SK-N-SH (cell line): Measurements from ENCODE around the gene GPD1L. TPM values are rescaled to one million over a fixed set of nuclear protein-coding genes. Genes with fewer than 3 reads are reported as not detected.

Source experiments
- CTCF ChIA-PET: fragments of 300-600, 350-600 bp; formaldehyde crosslinking; extraction: SDS; loops from one replicate; lab custom pipeline; 2021; lab: Yijun Ruan, JAX
- POLR2A ChIA-PET: fragments of 350-600 bp; sonication (Branson Sonifier 250); formaldehyde crosslinking; extraction: SDS; loops from one replicate; lab custom pipeline; 2020; ENCODE audit warnings: antibody characterized with exemption, inconsistent platforms; lab: Yijun Ruan, JAX
- DNase-seq: peaks from one replicate; pipeline ENCODE4 v3.0.0; 2012
- H2AFZ ChIP-seq: fragments of 200-600 bp; sonication (generic); 2 replicates; pipeline ENCODE4 v1.8.1; 2016; ENCODE audit warnings: antibody characterized with exemption, mild to moderate bottlenecking, low read depth
- H3F3A ChIP-seq: fragments of 200-600 bp; sonication (generic); replicated peaks from 2 replicates; pipeline ENCODE3; 2016; ENCODE audit warnings: antibody characterized with exemption, mild to moderate bottlenecking; ENCODE audit not compliant: insufficient read depth
- H3K27ac ChIP-seq, 2 experiments: fragments of 200-500 bp in 1 of 2; fragments of 200-600 bp in 1 of 2; sonication (Bioruptor generic) in 1 of 2; sonication (generic), shearing (Covaris generic) in 1 of 2; 2 replicates each; pipeline versions ENCODE4 v1.5.1 to v1.6.1; 2014 to 2016; ENCODE audit warnings: low read depth in 2 of 2, inconsistent platforms in 1 of 2, low read length in 1 of 2, mild to moderate bottlenecking in 1 of 2, mixed read lengths in 1 of 2
- H3K27me3 ChIP-seq: fragments of 200-600 bp; sonication (generic), shearing (Covaris generic); 2 replicates; pipeline ENCODE4 v1.6.1; 2016; ENCODE audit warnings: mixed run types; ENCODE audit not compliant: insufficient read depth
- H3K36me3 ChIP-seq, 2 experiments: fragments of 200-500 bp in 1 of 2; fragments of 200-600 bp in 1 of 2; sonication (Bioruptor generic) in 1 of 2; sonication (generic) in 1 of 2; replicated peaks in 1 of 2; 2 replicates each; pipeline versions ENCODE3 to v1.5.1; 2014 to 2016; ENCODE audit warnings: low read length in 1 of 2, mild to moderate bottlenecking in 1 of 2; ENCODE audit not compliant: insufficient read depth in 2 of 2, control insufficient read depth in 1 of 2
- H3K4me1 ChIP-seq, 2 experiments: fragments of 200-500 bp in 1 of 2; fragments of 200-600 bp in 1 of 2; sonication (Bioruptor generic) in 1 of 2; sonication (generic), shearing (Covaris generic) in 1 of 2; 2 replicates each; pipeline versions ENCODE4 v1.5.1 to v1.6.1; 2014 to 2016; ENCODE audit warnings: low read depth in 1 of 2, low read length in 1 of 2, mixed run types in 1 of 2; ENCODE audit not compliant: insufficient read depth in 2 of 2, control insufficient read depth in 1 of 2
- H3K4me2 ChIP-seq: fragments of 200-600 bp; sonication (generic), shearing (Covaris generic); 2 replicates; pipeline ENCODE4 v1.6.1; 2017; ENCODE audit warnings: mixed run types
- H3K4me3 ChIP-seq, 2 experiments: fragments of 200-500 bp in 1 of 2; fragments of 200-600 bp in 1 of 2; sonication (Bioruptor generic) in 1 of 2; sonication (generic), shearing (Covaris generic) in 1 of 2; 2 replicates each; pipeline versions ENCODE4 v1.5.1 to v1.8.1; 2014 to 2016; ENCODE audit warnings: low read depth in 2 of 2, inconsistent platforms in 1 of 2, low read length in 1 of 2, mild to moderate bottlenecking in 1 of 2, mixed read lengths in 1 of 2, moderate library complexity in 1 of 2
- H3K79me2 ChIP-seq: fragments of 200-600 bp; sonication (generic); 2 replicates; pipeline ENCODE4 v1.8.1; 2017; ENCODE audit warnings: mild to moderate bottlenecking; ENCODE audit not compliant: insufficient read depth
- H3K9ac ChIP-seq: fragments of 200-600 bp; sonication (generic); 2 replicates; pipeline ENCODE4 v1.6.1; 2017; ENCODE audit warnings: mixed run types
- H3K9me2 ChIP-seq: fragments of 200-600 bp; sonication (generic); 2 replicates; pipeline ENCODE4 v1.6.1; 2017; ENCODE audit warnings: mixed run types
- H3K9me3 ChIP-seq: fragments of 200-600 bp; sonication (generic); 2 replicates; pipeline ENCODE4 v1.6.1; 2017; ENCODE audit warnings: mixed run types, mild to moderate bottlenecking, moderate library complexity
- H4K20me1 ChIP-seq: fragments of 200-600 bp; sonication (generic); 2 replicates; pipeline ENCODE4 v1.6.1; 2017; ENCODE audit warnings: mild to moderate bottlenecking, mixed run types; ENCODE audit not compliant: insufficient read depth
- ELF1 ChIP-seq: IDR thresholded peaks from 2 replicates; pipeline ENCODE4 v1.4.0; 2012
- EP300 ChIP-seq, 2 experiments: IDR thresholded peaks; 2 replicates each; pipeline versions ENCODE4 v1.4.0 to v1.6.1; 2012; ENCODE audit warnings: borderline replicate concordance in 1 of 2, low read depth in 1 of 2, low read length in 1 of 2
- EZH2phosphoT487 ChIP-seq: fragments of 200-600 bp; sonication (generic); IDR thresholded peaks from 2 replicates; pipeline ENCODE4 v1.6.1; 2017; ENCODE audit warnings: low read depth, mixed run types, mild to moderate bottlenecking, antibody characterized with exemption, moderate library complexity, borderline replicate concordance
- FOSL2 ChIP-seq: IDR thresholded peaks from 2 replicates; pipeline ENCODE4 v1.4.0; 2012; ENCODE audit warnings: low read depth, mild to moderate bottlenecking, moderate library complexity, borderline replicate concordance
- FOXJ3 ChIP-seq: sonication (generic); formaldehyde crosslinking; IDR thresholded peaks from 2 replicates; pipeline ENCODE4 v1.5.1; 2020; ENCODE audit warnings: mild to moderate bottlenecking, missing genetic modification reagents
- FOXM1 ChIP-seq: IDR thresholded peaks from 2 replicates; pipeline ENCODE4 v1.4.0; 2012; ENCODE audit warnings: low read depth, mild to moderate bottlenecking
- GATA2 ChIP-seq: sonication (generic); formaldehyde crosslinking; IDR thresholded peaks from 2 replicates; pipeline ENCODE4 v1.5.0; 2020; ENCODE audit warnings: mild to moderate bottlenecking, missing genetic modification reagents
- IRF3 ChIP-seq: fragments of 150-350 bp; IDR thresholded peaks from 2 replicates; pipeline ENCODE4 v1.6.1; 2016; ENCODE audit warnings: mild to moderate bottlenecking, low read depth, low read length
- MAX ChIP-seq: IDR thresholded peaks from 2 replicates; pipeline ENCODE4 v1.4.0; 2012; ENCODE audit warnings: low read depth
- NFIC ChIP-seq: IDR thresholded peaks from 2 replicates; pipeline ENCODE4 v1.4.0; 2012; ENCODE audit warnings: borderline replicate concordance
- NRF1 ChIP-seq: IDR thresholded peaks from 2 replicates; pipeline ENCODE4 v1.6.1; 2012; ENCODE audit warnings: low read depth, mild to moderate bottlenecking, low read length
- POLR2AphosphoS5 ChIP-seq: IDR thresholded peaks from 2 replicates; pipeline ENCODE4 v1.6.1; 2012; ENCODE audit warnings: low read depth, low read length
- RCOR1 ChIP-seq: fragments of 150-350 bp; IDR thresholded peaks from 2 replicates; pipeline ENCODE4 v1.6.1; 2017; ENCODE audit warnings: antibody characterized with exemption, low read length
- RXRA ChIP-seq: IDR thresholded peaks from 2 replicates; pipeline ENCODE4 v1.4.0; 2012; ENCODE audit warnings: low read depth, mild to moderate bottlenecking, borderline replicate concordance
- SMC3 ChIP-seq: IDR thresholded peaks from 2 replicates; pipeline ENCODE4 v1.6.1; 2012; ENCODE audit warnings: low read depth, low read length, improper control_type of control experiment
- TEAD4 ChIP-seq: IDR thresholded peaks from 2 replicates; pipeline ENCODE4 v1.4.0; 2012; ENCODE audit warnings: mild to moderate bottlenecking, borderline replicate concordance; ENCODE audit not compliant: insufficient read depth
- YY1 ChIP-seq: IDR thresholded peaks from 2 replicates; pipeline ENCODE4 v1.4.0; 2012; ENCODE audit warnings: low read depth, mild to moderate bottlenecking
- WGBS: methylation state at CpG from one replicate; pipeline ENCODE4 v1.1.6; 2017; ENCODE audit warnings: low lambda C conversion rate; 5-methylcytosine and 5-hydroxymethylcytosine counted together
- polyA plus RNA-seq, 3 experiments: library from polyadenylated mRNA; depleted of rRNA; stranded (reverse); fragments of >200 nt; gene quantifications; 2 replicates each; pipeline ENCODE4 v1.2.3, GENCODE V29; 2012
- TF ChIP-seq, protein P1 (sequence below): fragments of 200-600 bp; sonication (generic); IDR thresholded peaks from 2 replicates; pipeline ENCODE4 v1.6.1; 2017; ENCODE audit warnings: antibody characterized with exemption, mild to moderate bottlenecking, moderate library complexity
- TF ChIP-seq, protein P2 (sequence below): fragments of 150-350 bp; IDR thresholded peaks from 2 replicates; pipeline ENCODE4 v1.6.1; 2017; ENCODE audit warnings: antibody characterized with exemption, low read length, low read depth, borderline replicate concordance

Gene GPD1L
- polyA plus RNA-seq, 1 of the 3 experiments (the other 2 are of a cell fraction) = 6.1 TPM

DNA sequence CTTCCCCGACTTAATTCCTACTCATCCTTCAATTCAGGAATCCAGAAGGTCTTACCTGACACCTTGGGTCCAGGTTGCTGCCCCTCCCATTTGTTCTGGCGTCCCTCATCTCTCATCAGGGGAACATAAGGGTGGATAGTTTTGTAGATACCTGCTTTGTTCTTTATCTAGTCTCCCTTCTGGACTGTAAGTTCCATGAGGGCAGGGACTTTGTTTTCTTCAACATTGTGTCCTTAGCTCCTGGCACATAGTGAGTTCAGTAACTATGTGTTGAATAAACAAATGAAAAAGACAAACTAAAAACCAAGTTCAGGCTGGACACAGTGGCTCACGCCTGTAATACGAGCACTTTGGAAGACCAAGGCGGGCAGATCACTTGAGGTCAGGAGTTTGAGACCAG lies 13.2 kb upstream of the GPD1L start:
- Histone ChIP-seq H2AFZ (no peak overlapping the region), H3K9me3 (no peaks in the 10 kb centered on the region), H3K36me3 (no peaks in the 10 kb centered on the region), H3K27ac (no peak overlapping the region), H3K9me2 (no peaks in the 10 kb centered on the region), H4K20me1 (no peaks in the 10 kb centered on the region), H3K4me3 (no peak overlapping the region), H3K9ac (no peak overlapping the region), H3K79me2 (no peaks in the 10 kb centered on the region), H3K27me3 (no peaks in the 10 kb centered on the region), H3K4me2 (no peak overlapping the region), H3K4me1 (no peaks in the 10 kb centered on the region), H3F3A (no peaks in the 10 kb centered on the region)
- no peak for DNase-seq
- ChIA-PET POLR2A (no interaction called here), CTCF (no interaction called here)
- 55% methylated on average over 5 of the region's 5 CpGs for WGBS
- TF ChIP-seq YY1 = no peak
- TF ChIP-seq RCOR1 = no peak
- no peak for TF ChIP-seq POLR2AphosphoS5
- TF ChIP-seq NFIC = no peak
- TF ChIP-seq ELF1 = no peak
- no peak for TF ChIP-seq NRF1
- TF ChIP-seq, protein P1, sequence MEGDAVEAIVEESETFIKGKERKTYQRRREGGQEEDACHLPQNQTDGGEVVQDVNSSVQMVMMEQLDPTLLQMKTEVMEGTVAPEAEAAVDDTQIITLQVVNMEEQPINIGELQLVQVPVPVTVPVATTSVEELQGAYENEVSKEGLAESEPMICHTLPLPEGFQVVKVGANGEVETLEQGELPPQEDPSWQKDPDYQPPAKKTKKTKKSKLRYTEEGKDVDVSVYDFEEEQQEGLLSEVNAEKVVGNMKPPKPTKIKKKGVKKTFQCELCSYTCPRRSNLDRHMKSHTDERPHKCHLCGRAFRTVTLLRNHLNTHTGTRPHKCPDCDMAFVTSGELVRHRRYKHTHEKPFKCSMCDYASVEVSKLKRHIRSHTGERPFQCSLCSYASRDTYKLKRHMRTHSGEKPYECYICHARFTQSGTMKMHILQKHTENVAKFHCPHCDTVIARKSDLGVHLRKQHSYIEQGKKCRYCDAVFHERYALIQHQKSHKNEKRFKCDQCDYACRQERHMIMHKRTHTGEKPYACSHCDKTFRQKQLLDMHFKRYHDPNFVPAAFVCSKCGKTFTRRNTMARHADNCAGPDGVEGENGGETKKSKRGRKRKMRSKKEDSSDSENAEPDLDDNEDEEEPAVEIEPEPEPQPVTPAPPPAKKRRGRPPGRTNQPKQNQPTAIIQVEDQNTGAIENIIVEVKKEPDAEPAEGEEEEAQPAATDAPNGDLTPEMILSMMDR = no peak
- TF ChIP-seq FOSL2 = no peak
- no peak for TF ChIP-seq GATA2 (CRISPR knock-in tag)
- no peak for TF ChIP-seq MAX
- TF ChIP-seq EP300 (IDR thresholded peaks at IDR 0.05; ENCODE audit: borderline replicate concordance in 1 of 2, low read depth in 1 of 2, low read length in 1 of 2) = no peak
- TF ChIP-seq IRF3 = no peak
- TF ChIP-seq, protein P2, sequence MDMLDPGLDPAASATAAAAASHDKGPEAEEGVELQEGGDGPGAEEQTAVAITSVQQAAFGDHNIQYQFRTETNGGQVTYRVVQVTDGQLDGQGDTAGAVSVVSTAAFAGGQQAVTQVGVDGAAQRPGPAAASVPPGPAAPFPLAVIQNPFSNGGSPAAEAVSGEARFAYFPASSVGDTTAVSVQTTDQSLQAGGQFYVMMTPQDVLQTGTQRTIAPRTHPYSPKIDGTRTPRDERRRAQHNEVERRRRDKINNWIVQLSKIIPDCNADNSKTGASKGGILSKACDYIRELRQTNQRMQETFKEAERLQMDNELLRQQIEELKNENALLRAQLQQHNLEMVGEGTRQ = no peak
- TF ChIP-seq TEAD4 = no peak
- no peak for TF ChIP-seq RXRA

DNA sequence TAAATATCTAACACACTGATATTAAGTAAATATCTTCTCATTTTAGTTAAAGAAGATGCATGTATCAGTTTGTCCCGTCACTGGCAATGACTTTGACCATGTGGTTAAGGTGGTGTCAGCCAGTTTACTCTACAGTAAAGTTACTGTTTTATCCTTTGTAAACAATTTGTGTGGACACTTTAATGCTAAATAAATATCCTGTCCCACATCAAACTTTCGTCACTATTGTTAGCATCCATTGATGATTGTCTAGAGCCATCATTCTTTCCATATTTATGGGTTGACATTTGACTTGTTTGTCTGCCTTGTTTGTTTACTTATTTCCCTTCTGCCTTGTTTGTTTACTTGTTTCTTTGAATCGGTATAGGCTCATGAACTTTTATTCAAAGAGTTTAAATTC lies 11.0 kb upstream of the GPD1L start:
- Histone ChIP-seq H3K9ac (no peak overlapping the region), H4K20me1 (no peaks in the 10 kb centered on the region), H3K4me1 (no peaks in the 10 kb centered on the region), H3K36me3 (no peaks in the 10 kb centered on the region), H3K9me3 (no peaks in the 10 kb centered on the region), H3K79me2 (no peaks in the 10 kb centered on the region), H2AFZ (no peak overlapping the region), H3K27me3 (no peaks in the 10 kb centered on the region), H3K4me2 (no peak overlapping the region), H3K9me2 (no peaks in the 10 kb centered on the region), H3K27ac (no peak overlapping the region), H3K4me3 (no peak overlapping the region), H3F3A (no peaks in the 10 kb centered on the region)
- CTCF ChIA-PET = no interaction called here
- POLR2A ChIA-PET = no interaction called here
- DNase-seq = no peak
- TF ChIP-seq POLR2AphosphoS5 (no peak), FOXJ3 (CRISPR knock-in tag) (no peak), MAX (no peak), EZH2phosphoT487 (no peak), SMC3 (no peak), FOXM1 (no peak), FOSL2 (no peak)
- WGBS = 20% methylated on average over 3 of the region's 3 CpGs
